HFF-Myc (cell line): ENCODE results near the gene DESI1.

Experiments
- DNase-seq: peaks from one replicate; pipeline ENCODE4 v3.0.0-alpha.2; 2011; ENCODE audit warnings: low read depth; ENCODE audit errors: extremely low read depth
- H3K4me3 ChIP-seq: replicated peaks from 2 replicates; pipeline ENCODE4 v1.5.1; 2011; ENCODE audit warnings: low read depth, mild to moderate bottlenecking, control low read depth, low read length
- TF ChIP-seq, protein P1 (sequence below): IDR thresholded peaks from 2 replicates; pipeline ENCODE4 v1.5.1; 2012; ENCODE audit warnings: mild to moderate bottlenecking, low read depth, low read length, control low read depth; ENCODE audit errors: missing control alignments

DESI1 gene

DNA sequence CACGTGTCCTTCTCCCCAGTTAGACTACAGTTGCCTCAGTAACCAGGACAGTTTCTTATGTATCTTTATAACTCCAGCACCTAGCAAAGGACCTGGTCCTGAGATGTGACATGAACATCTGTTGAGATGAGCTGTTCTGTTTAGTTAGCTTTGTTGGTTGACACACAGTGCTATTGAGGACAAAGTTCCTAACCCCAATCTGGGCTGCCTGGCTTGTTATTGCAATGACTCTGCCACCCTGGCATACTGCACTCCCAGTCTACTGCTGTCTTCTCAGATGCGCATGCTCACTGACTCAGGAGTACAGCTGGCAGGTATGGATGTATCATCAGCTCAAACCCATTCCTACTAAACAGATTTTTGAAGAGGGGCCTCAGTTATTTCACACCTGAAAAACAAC, 7.4 kb downstream of the DESI1 start:
- TF ChIP-seq, protein P1, sequence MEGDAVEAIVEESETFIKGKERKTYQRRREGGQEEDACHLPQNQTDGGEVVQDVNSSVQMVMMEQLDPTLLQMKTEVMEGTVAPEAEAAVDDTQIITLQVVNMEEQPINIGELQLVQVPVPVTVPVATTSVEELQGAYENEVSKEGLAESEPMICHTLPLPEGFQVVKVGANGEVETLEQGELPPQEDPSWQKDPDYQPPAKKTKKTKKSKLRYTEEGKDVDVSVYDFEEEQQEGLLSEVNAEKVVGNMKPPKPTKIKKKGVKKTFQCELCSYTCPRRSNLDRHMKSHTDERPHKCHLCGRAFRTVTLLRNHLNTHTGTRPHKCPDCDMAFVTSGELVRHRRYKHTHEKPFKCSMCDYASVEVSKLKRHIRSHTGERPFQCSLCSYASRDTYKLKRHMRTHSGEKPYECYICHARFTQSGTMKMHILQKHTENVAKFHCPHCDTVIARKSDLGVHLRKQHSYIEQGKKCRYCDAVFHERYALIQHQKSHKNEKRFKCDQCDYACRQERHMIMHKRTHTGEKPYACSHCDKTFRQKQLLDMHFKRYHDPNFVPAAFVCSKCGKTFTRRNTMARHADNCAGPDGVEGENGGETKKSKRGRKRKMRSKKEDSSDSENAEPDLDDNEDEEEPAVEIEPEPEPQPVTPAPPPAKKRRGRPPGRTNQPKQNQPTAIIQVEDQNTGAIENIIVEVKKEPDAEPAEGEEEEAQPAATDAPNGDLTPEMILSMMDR: no peak
- no peak for DNase-seq
- no peak overlapping the region for H3K4me3 ChIP-seq

DNA sequence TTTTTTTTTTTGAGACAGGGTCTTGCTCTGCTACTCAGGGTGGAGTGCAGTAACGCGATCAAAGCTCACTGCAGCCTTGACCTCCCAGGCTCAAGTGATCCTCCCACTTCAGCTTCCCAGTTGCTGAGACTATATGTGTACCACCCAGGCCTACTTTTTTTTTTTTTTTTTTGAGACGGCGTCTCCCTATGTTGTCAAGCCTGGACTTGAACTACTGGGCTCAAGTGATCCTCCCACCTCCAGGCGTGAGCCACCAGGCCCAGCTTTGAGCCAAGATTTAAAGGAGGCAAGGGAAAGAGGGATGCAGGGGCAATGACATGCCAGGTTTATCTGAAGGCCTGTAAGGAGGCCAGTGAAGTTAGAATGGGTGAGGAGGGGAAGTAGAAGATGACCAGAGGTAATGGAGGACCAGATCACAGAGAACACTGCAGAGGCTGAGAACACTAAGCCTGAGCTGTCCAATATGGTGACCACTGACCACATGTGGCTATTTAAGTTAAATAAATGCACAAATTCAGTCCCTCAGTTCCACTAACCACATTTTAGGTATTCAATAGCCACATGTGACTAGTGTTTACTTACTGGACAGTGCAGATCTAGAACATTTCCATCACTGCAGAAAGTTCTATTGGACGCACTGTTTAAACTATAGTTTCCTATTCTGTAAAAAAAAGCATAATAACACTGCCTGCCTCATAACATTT, 8.1 kb downstream of the DESI1 start:
- TF ChIP-seq, protein P1: no peak
- H3K4me3 ChIP-seq: no peak overlapping the region
- DNase-seq: no peak

DNA sequence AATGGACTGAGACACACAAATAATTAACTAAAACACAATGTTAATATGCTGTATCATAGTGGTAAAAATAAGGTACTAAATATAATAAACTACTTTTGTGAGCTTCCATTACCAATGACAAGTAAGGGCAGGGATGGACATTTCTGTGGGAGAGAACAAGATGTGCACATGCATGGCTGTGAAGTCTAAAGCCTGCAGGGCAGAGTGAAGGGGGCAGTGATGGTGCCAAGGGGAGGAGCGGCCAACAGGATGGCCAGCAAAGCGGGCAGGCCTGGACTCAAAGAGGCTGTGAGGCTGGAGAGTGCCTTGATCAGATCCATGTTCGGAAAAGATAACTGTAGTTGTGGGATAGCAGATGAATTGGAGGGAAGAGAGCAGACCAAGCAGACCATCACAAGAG, 12.5 kb downstream of the DESI1 start:
- TF ChIP-seq, protein P1: no peak
- no peak for DNase-seq
- no peak overlapping the region for H3K4me3 ChIP-seq

DNA sequence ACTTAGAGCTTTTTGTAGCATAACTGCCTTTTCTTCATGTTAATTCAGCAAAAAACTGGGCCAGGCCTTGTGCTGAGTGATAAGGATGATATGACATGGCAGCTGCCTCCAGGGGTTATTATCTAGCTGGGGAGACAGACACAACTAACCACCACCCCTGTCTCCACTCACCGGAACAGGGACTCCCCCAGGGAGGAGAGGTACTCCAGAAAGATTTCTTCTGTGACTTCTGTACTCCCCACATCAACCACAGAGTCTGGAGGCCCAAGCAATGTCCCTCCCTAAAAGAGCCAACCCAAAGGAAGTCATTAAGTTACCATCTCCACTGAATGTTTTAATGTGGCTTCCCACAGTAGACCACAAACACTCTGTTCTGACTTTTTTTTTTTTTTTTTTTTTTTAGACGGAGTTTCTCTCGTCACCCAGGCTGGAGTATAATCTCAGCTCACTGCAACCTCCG, 16.9 kb downstream of the DESI1 start:
- TF ChIP-seq, protein P1: no peak
- DNase-seq: no peak
- no peak overlapping the region for H3K4me3 ChIP-seq

DNA sequence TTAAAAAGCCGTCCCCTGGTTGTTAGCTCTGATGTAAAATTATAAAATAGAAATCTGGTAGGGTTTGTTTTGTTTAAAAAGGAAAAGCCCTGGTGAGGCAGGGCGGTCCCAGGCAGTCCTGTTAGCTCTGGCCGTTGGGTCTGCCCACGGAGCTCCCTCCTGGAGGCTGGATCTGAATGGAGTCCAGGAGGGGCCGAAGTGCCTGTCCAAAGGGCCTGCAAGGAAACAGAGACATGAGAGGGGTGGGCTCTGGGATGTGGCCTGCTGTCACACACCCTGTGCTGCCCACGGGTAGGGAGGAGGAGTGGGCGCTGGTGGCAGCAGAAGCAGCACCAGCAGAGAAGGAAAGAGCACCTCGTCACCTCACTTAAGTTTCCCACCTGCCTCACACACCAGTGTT, 19.9 kb downstream of the DESI1 start:
- TF ChIP-seq, protein P1: no peak
- no peak for DNase-seq
- no peak overlapping the region for H3K4me3 ChIP-seq

DNA sequence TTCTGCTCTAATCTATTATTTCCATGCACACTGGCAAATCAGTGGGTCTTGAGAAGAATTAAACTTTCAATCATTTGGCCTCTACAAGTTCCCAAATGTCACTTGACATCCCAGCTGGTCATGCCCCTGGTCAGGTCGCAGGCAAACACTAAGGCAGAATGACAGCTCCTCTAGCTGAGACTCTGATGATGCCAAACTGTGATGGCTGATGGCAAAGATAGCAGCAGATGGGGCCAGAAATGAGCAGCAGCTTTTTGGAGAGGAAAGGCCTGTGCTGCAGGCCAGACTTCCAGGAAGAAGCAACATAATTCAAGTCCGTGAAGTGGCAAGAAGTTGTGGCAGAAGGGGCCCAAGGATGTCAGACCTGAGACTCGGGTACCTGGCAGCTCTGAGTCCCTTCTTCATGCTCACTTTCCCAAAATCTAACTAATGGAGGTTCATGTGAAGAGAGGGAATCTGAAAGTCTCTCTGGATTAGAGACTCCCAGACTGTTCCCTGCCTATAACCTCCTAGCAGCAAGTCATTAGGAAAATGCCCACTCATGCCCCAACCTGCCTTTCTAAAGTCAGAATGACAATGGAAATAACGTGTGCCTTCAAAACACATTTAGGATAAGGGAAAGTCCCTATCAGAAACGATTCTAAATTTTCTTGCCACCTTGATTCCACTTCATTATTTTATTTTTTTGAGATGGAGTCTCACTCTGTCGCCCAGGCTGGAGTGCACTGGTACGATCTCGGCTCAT, 21.8 kb downstream of the DESI1 start:
- no peak overlapping the region for H3K4me3 ChIP-seq
- DNase-seq: no peak
- TF ChIP-seq, protein P1: no peak
